Prostate gland (tissue), 2 donors: ENCODE results near the gene IPO13.

Experiments
- CTCF ChIP-seq, 4 experiments: fragments of 200-600 bp in 2 of 4; fragments of 450-650 bp in 2 of 4; sonication (generic) in 2 of 4; IDR thresholded peaks; 1 replicate in 3 of 4; 2 replicates in 1 of 4; pipeline ENCODE4 v1.5.1; 2016 to 2019; ENCODE audit warnings: antibody characterized with exemption in 4 of 4, mild to moderate bottlenecking in 2 of 4, moderate library complexity in 2 of 4
- POLR2A ChIP-seq: fragments of 450-650 bp; IDR thresholded peaks from one replicate; pipeline ENCODE4 v1.6.1; 2016; ENCODE audit warnings: antibody characterized with exemption, mild to moderate bottlenecking
- POLR2AphosphoS5 ChIP-seq: sonication (generic); formaldehyde crosslinking; IDR thresholded peaks from one replicate; pipeline ENCODE4 v1.6.1; 2017; ENCODE audit warnings: antibody characterized with exemption

GRCh38 chr1:43978264-43978550 is 31.5 kb downstream of the IPO13 start:
- TF ChIP-seq CTCF (IDR thresholded peaks at IDR 0.05): no peak
- no peak for TF ChIP-seq POLR2A
- no peak for TF ChIP-seq POLR2AphosphoS5
